HepG2 (cell line): Measurements from ENCODE around the gene TNS4. TPM values are rescaled to one million over a fixed set of nuclear protein-coding genes. Genes with fewer than 3 reads are reported as not detected.

Experiments used
- KDM6A ChIP-seq: IDR thresholded peaks from 2 replicates; pipeline ENCODE4 v1.6.1; 2016; ENCODE audit warnings: low read depth
- KLF12 ChIP-seq: sonication (generic); formaldehyde crosslinking; IDR thresholded peaks from 2 replicates; pipeline ENCODE4 v1.4.0; 2020; ENCODE audit warnings: missing genetic modification reagents, borderline replicate concordance
- KMT2B ChIP-seq: IDR thresholded peaks from 2 replicates; pipeline ENCODE4 v1.6.1; 2016; ENCODE audit warnings: missing genetic modification reagents, missing compliant biosample characterization
- MTF2 ChIP-seq: sonication (generic); formaldehyde crosslinking; IDR thresholded peaks from 2 replicates; pipeline ENCODE4 v1.5.0; 2020; ENCODE audit warnings: missing genetic modification reagents, borderline replicate concordance
- MYC ChIP-seq: sonication (generic); formaldehyde crosslinking; IDR thresholded peaks from 2 replicates; pipeline ENCODE4 v1.9.0; 2021; ENCODE audit warnings: missing genetic modification reagents, borderline replicate concordance
- NFYC ChIP-seq: IDR thresholded peaks from 2 replicates; pipeline ENCODE4 v1.6.1; 2016; ENCODE audit warnings: missing genetic modification reagents, missing compliant biosample characterization
- REST ChIP-seq, 2 experiments: IDR thresholded peaks; 2 replicates each; pipeline ENCODE4 v1.6.1; 2011 to 2012; ENCODE audit warnings: low read length in 2 of 2, borderline replicate concordance in 1 of 2, low read depth in 1 of 2, mild to moderate bottlenecking in 1 of 2, moderate library complexity in 1 of 2
- SOX13 ChIP-seq, 3 experiments: fragments of 450-650 bp in 1 of 3; sonication (generic) in 1 of 3; formaldehyde crosslinking in 1 of 3; IDR thresholded peaks in 2 of 3; conservative IDR thresholded peaks in 1 of 3; 2 replicates each; pipeline versions ENCODE4 v1.5.0 to v1.6.1; 2016 to 2020; ENCODE audit warnings: antibody characterized with exemption in 1 of 3, mild to moderate bottlenecking in 1 of 3, missing compliant biosample characterization in 1 of 3, missing genetic modification reagents in 1 of 3, moderate library complexity in 1 of 3
- TRIM22 ChIP-seq: fragments of 450-650 bp; IDR thresholded peaks from 2 replicates; pipeline ENCODE4 v1.6.1; 2017
- ZGPAT ChIP-seq: IDR thresholded peaks from 2 replicates; pipeline ENCODE4 v1.6.1; 2016; ENCODE audit warnings: mild to moderate bottlenecking
- ZMYM3 ChIP-seq: sonication (generic); formaldehyde crosslinking; IDR thresholded peaks from 2 replicates; pipeline ENCODE4 v1.5.1; 2020; ENCODE audit warnings: mild to moderate bottlenecking, missing genetic modification reagents
- ZMYM4 ChIP-seq: sonication (generic); formaldehyde crosslinking; IDR thresholded peaks from 2 replicates; pipeline ENCODE4 v1.8.1; 2023; ENCODE audit warnings: mild to moderate bottlenecking, missing genetic modification reagents
- ZNF292 ChIP-seq: sonication (generic); formaldehyde crosslinking; IDR thresholded peaks from 2 replicates; pipeline ENCODE4 v1.8.1; 2022; ENCODE audit warnings: mild to moderate bottlenecking, low read depth, missing genetic modification reagents, borderline replicate concordance
- ZNF350 ChIP-seq: sonication (generic); formaldehyde crosslinking; IDR thresholded peaks from 2 replicates; pipeline ENCODE4 v1.4.0; 2020; ENCODE audit warnings: mild to moderate bottlenecking, low read depth, missing genetic modification reagents, borderline replicate concordance
- ZNF547 ChIP-seq: sonication (generic); formaldehyde crosslinking; IDR thresholded peaks from 2 replicates; pipeline ENCODE4 v1.5.1; 2020; ENCODE audit warnings: mild to moderate bottlenecking, missing genetic modification reagents
- ZNF619 ChIP-seq: sonication (generic); formaldehyde crosslinking; IDR thresholded peaks from 2 replicates; pipeline ENCODE4 v1.4.0; 2020; ENCODE audit warnings: mild to moderate bottlenecking, missing genetic modification reagents
- ZNF687 ChIP-seq: sonication (generic); formaldehyde crosslinking; IDR thresholded peaks from 2 replicates; pipeline ENCODE4 v1.5.1; 2020; ENCODE audit warnings: mild to moderate bottlenecking, missing genetic modification reagents, moderate library complexity
- ZNF7 ChIP-seq: IDR thresholded peaks from 2 replicates; pipeline ENCODE4 v1.6.1; 2016; ENCODE audit warnings: missing biosample characterization, missing genetic modification reagents
- polyA plus RNA-seq, 8 experiments: library from polyadenylated mRNA; depleted of rRNA in 3 of 8; stranded (reverse) in 7 of 8; unstranded in 1 of 8; fragments of >200 nt; fragmentation: Illumina TruSeq in 4 of 8; extraction: Trizol in 4 of 8; gene quantifications; 2 replicates each; pipeline versions ENCODE4 v1.2.1 to v1.2.3, GENCODE V29; 2011 to 2016; ENCODE audit warnings: low read depth in 4 of 8, missing spikeins in 1 of 8, mixed read lengths in 1 of 8; ENCODE audit not compliant: insufficient read depth in 1 of 8
- total RNA-seq, 5 experiments: library from RNA; depleted of rRNA; stranded (reverse); fragments of >200 nt; fragmentation: Illumina TruSeq; extraction: Trizol; gene quantifications; 2 replicates each; pipeline ENCODE4 v1.2.3, GENCODE V29; 2016; ENCODE audit warnings: low read depth in 1 of 5

The TNS4 gene
- total and polyA plus RNA-seq, 2 of the 13 experiments (the other 11 are each of a cell fraction or from before 2014, with no cell fraction given): 0.58 to 2.1 TPM

GRCh38 chr17:40448639-40449261 lies 52.7 kb downstream of the TNS4 start (continued):
- peak; percentile 47; the same call in 1 of the 2 replicates for TF ChIP-seq ZNF687 (CRISPR knock-in tag)
- TF ChIP-seq SOX13 (IDR thresholded peaks at IDR 0.05): peak; percentile 74
- peak in 1 of 2 experiments; percentile 90; a peak in 2 of 4 replicates for TF ChIP-seq SOX13 (CRISPR knock-in tag; conservative IDR thresholded peaks at IDR 0.05 in 1 of 2, IDR thresholded peaks at IDR 0.05 in 1 of 2)
- peak; percentile 93 for TF ChIP-seq ZGPAT (CRISPR knock-in tag)
- peak; percentile 91 for TF ChIP-seq KDM6A (CRISPR knock-in tag)
- TF ChIP-seq ZMYM3: peak; percentile 70
- peak; percentile 65 for TF ChIP-seq KMT2B (CRISPR knock-in tag)
- peak; percentile 96 for TF ChIP-seq MYC (CRISPR knock-in tag)
- TF ChIP-seq ZNF547 (CRISPR knock-in tag): peak; percentile 11; the same call in 1 of the 2 replicates
- TF ChIP-seq ZNF292 (CRISPR knock-in tag): peak; percentile 85
- TF ChIP-seq REST (IDR thresholded peaks at IDR 0.05; ENCODE audit: borderline replicate concordance in 1 of 2, low read depth in 1 of 2, low read length in 2 of 2): no peak
- no peak for TF ChIP-seq ZNF7
- peak; percentile 88 for TF ChIP-seq ZMYM4
- 0 out of 2 replicates have a peak, but pooled peaks have one; percentile 53 for TF ChIP-seq KLF12
- TF ChIP-seq TRIM22: no peak
- peak; percentile 80 for TF ChIP-seq ZNF350 (CRISPR knock-in tag)
- peak; percentile 36; the same call in 1 of the 2 replicates for TF ChIP-seq NFYC
- TF ChIP-seq ZNF619 (CRISPR knock-in tag): 0 out of 2 replicates have a peak, but pooled peaks have one; percentile 27
- peak; percentile 40; the same call in 1 of the 2 replicates for TF ChIP-seq MTF2
